Smooth muscle cell (in vitro differentiated cells): Measurements from ENCODE around the gene USP20. TPM values are rescaled to one million over a fixed set of nuclear protein-coding genes. Genes with fewer than 3 reads are reported as not detected.

Experiments
- DNase-seq: peaks from one replicate; lab custom pipeline; 2025; ENCODE audit not compliant: unreplicated experiment; lab: John Stamatoyannopoulos, UW
- H2AFZ ChIP-seq: fragments of 200-600 bp; sonication (generic); 2 replicates; pipeline ENCODE4 v1.6.0; 2016; ENCODE audit warnings: antibody characterized with exemption, low read depth, mild to moderate bottlenecking
- H3F3A ChIP-seq: fragments of 200-600 bp; sonication (generic); 2 replicates; pipeline ENCODE4 v1.6.0; 2017; ENCODE audit warnings: antibody characterized with exemption, low read depth
- H3K27ac ChIP-seq: fragments of 200-600 bp; sonication (generic); 2 replicates; pipeline ENCODE4 v1.5.1; 2016; ENCODE audit warnings: low read depth, mild to moderate bottlenecking
- H3K27me3 ChIP-seq: fragments of 200-600 bp; sonication (generic); 2 replicates; pipeline ENCODE4 v1.6.1; 2016; ENCODE audit warnings: low read depth, mild to moderate bottlenecking
- H3K36me3 ChIP-seq: fragments of 200-600 bp; sonication (generic); 2 replicates; pipeline ENCODE4 v1.5.1; 2016; ENCODE audit warnings: low read depth
- H3K4me1 ChIP-seq: fragments of 200-600 bp; sonication (generic); 2 replicates; pipeline ENCODE4 v1.5.1; 2016; ENCODE audit warnings: low read depth
- H3K4me2 ChIP-seq: fragments of 200-600 bp; sonication (generic); 2 replicates; pipeline ENCODE4 v1.6.0; 2016; ENCODE audit warnings: mild to moderate bottlenecking
- H3K4me3 ChIP-seq: fragments of 200-600 bp; sonication (generic); 2 replicates; pipeline ENCODE4 v1.5.1; 2016; ENCODE audit warnings: mild to moderate bottlenecking
- H3K79me2 ChIP-seq: fragments of 200-600 bp; sonication (generic); 2 replicates; pipeline ENCODE4 v1.6.0; 2016; ENCODE audit warnings: low read depth, mild to moderate bottlenecking
- H3K9ac ChIP-seq: fragments of 200-600 bp; sonication (generic); 2 replicates; pipeline ENCODE4 v1.6.0; 2016; ENCODE audit warnings: low read depth
- H3K9me3 ChIP-seq: fragments of 200-600 bp; sonication (generic); replicated peaks from 2 replicates; pipeline ENCODE4 v1.5.1; 2016; ENCODE audit warnings: low read depth
- H4K20me1 ChIP-seq: fragments of 200-600 bp; sonication (generic); 2 replicates; pipeline ENCODE4 v1.6.0; 2016; ENCODE audit warnings: low read depth
- WGBS: methylation state at CpG from one replicate; pipeline ENCODE4 v1.1.7; 2016; ENCODE audit warnings: low lambda C conversion rate; 5-methylcytosine and 5-hydroxymethylcytosine counted together
- polyA plus RNA-seq: library from polyadenylated mRNA; unstranded; fragments of >200 nt; fragmentation: Nextera tagmentation; extraction: Ambion mirVana; gene quantifications from 2 replicates; pipeline ENCODE4 v1.2.1, GENCODE V29; 2016
- total RNA-seq: library from RNA; depleted of rRNA; stranded (reverse); fragments of >200 nt; gene quantifications from 2 replicates; pipeline ENCODE4 v1.2.3, GENCODE V29; 2014
- TF ChIP-seq, protein P1 (sequence below): fragments of 200-600 bp; sonication (generic); IDR thresholded peaks from 2 replicates; pipeline ENCODE4 v1.5.1; 2017; ENCODE audit warnings: borderline replicate concordance, mild to moderate bottlenecking, antibody characterized with exemption; ENCODE audit not compliant: insufficient read depth, poor library complexity, severe bottlenecking

USP20 gene
- total and polyA plus RNA-seq, 2 experiments from 2014 or later, result 14.6 to 29.7 TPM

DNA sequence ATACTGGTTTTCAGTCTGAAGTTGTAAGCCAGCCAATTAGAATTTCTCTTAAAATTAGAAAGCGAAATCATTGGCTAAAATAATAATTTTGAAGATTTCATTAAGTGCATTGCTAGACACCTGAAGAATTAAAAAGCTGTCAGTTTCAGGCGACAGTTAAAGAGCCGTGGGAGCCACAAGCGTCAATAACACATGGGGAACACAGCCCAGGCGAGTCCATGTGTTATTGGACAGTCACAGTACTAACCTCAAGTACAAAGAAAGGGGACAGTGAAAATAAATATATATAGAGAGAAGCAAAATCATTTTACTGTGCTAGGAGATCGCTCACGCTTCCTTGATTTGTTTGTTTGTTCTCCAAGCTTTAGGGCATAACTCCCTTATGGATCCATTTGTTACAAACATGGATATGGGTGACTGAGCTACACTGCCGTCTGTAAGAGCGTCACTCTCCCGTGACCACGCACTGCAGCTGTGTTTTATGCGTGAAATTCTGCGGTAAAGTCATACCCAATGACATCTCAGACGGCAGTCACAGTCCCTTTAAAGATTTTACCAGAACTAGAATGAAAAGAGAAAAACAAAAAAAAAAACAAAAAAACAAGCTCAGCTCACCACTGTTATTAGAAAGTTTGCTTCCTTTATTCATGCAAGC is 83.2 kb downstream of the USP20 start:
- no peaks in the 10 kb centered on the region for H3K27me3 ChIP-seq
- H3F3A ChIP-seq, result no peaks in the 10 kb centered on the region
- H3K4me1 ChIP-seq, result no peaks in the 10 kb centered on the region
- no peak overlapping the region for H3K27ac ChIP-seq
- peaks cover 3% of the 10 kb centered on the region for H3K36me3 ChIP-seq
- no peak for DNase-seq
- H3K9ac ChIP-seq, result no peak overlapping the region
- H4K20me1 ChIP-seq, result no peaks in the 10 kb centered on the region
- H3K79me2 ChIP-seq, result no peaks in the 10 kb centered on the region
- TF ChIP-seq, protein P1, sequence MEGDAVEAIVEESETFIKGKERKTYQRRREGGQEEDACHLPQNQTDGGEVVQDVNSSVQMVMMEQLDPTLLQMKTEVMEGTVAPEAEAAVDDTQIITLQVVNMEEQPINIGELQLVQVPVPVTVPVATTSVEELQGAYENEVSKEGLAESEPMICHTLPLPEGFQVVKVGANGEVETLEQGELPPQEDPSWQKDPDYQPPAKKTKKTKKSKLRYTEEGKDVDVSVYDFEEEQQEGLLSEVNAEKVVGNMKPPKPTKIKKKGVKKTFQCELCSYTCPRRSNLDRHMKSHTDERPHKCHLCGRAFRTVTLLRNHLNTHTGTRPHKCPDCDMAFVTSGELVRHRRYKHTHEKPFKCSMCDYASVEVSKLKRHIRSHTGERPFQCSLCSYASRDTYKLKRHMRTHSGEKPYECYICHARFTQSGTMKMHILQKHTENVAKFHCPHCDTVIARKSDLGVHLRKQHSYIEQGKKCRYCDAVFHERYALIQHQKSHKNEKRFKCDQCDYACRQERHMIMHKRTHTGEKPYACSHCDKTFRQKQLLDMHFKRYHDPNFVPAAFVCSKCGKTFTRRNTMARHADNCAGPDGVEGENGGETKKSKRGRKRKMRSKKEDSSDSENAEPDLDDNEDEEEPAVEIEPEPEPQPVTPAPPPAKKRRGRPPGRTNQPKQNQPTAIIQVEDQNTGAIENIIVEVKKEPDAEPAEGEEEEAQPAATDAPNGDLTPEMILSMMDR, result no peak
- 97% methylated on average over 14 of the region's 14 CpGs for WGBS
- no peaks in the 10 kb centered on the region for H3K9me3 ChIP-seq
- no peak overlapping the region for H2AFZ ChIP-seq
- no peak overlapping the region for H3K4me2 ChIP-seq
- H3K4me3 ChIP-seq, result no peak overlapping the region

DNA sequence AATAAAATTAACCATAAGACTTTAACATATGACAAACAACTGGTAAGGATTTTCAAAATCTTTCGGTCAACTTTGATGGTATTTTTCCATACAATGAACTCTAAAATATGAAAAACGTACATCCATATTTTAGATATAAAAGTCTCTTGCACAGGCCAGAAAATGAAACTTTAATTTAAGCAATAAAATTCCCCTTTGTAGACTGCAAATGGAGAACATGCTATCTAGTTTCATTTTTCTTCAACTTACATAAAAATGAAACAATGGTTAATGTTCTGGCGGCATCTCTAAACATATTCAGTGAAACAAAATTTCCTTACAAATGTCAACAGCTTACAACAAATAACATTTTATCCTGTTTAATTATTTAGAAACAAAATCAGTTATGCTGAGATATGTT is 84.0 kb downstream of the USP20 start:
- TF ChIP-seq, protein P1, result no peak
- Histone ChIP-seq H3K9ac (no peak overlapping the region), H3K4me3 (no peak overlapping the region), H3F3A (no peaks in the 10 kb centered on the region), H3K27me3 (no peaks in the 10 kb centered on the region), H4K20me1 (no peaks in the 10 kb centered on the region), H3K79me2 (no peaks in the 10 kb centered on the region), H3K27ac (no peak overlapping the region), H2AFZ (no peak overlapping the region), H3K9me3 (no peaks in the 10 kb centered on the region), H3K4me1 (no peaks in the 10 kb centered on the region), H3K36me3 (peaks cover 3% of the 10 kb centered on the region), H3K4me2 (no peak overlapping the region)
- WGBS, result 64% methylated on average over 3 of the region's 3 CpGs
- no peak for DNase-seq

DNA sequence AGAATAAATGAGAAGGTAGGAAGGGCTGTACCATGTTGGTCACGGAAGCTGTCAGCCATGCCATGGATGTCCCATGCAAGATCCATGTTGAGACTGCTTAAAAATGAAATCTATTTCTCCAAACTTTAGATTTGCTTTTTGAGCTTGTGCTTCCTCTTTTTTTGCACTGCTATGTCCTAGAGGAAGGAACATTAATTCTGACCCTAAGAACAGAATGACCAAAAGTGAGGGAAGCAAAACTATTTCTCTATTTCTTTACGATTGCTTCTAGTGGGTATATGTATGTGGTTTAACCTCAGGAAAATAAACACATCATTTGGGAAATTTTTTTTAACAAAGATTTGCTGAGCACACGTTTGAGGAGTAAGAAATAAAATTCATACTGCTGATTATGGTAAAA is 84.6 kb downstream of the USP20 start:
- TF ChIP-seq, protein P1, result no peak
- Histone ChIP-seq H3K79me2 (no peaks in the 10 kb centered on the region), H2AFZ (no peak overlapping the region), H3K27ac (no peak overlapping the region), H3K4me1 (no peaks in the 10 kb centered on the region), H3K4me2 (no peak overlapping the region), H4K20me1 (no peaks in the 10 kb centered on the region), H3K4me3 (no peak overlapping the region), H3K27me3 (no peaks in the 10 kb centered on the region), H3K36me3 (peaks cover 3% of the 10 kb centered on the region), H3F3A (no peaks in the 10 kb centered on the region), H3K9me3 (no peaks in the 10 kb centered on the region), H3K9ac (no peak overlapping the region)
- WGBS, result 93% methylated on average over 3 of the region's 3 CpGs
- DNase-seq, result no peak

DNA sequence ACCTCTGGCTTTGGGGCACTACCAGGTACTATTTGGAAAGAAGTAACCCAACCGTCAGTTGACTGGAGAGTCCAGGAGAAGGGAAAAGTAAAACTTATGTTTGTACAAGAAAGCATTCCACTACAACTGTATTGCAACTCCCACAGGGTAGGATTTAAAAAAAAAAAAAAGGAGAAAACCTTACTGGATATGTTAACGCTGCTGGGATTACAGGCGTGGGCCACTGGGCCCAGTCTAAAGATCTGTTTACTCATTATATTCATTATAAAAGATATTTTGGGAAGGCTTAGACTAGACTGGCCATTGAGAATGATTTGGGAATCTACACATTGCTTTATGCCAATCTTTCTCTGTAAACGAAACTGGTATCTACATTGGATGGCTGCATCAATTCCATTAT is 86.6 kb downstream of the USP20 start:
- Histone ChIP-seq H3K79me2 (no peaks in the 10 kb centered on the region), H3K27ac (no peak overlapping the region), H3F3A (no peaks in the 10 kb centered on the region), H3K9ac (no peak overlapping the region), H3K4me1 (no peaks in the 10 kb centered on the region), H3K36me3 (peaks cover 4% of the 10 kb centered on the region), H3K4me2 (no peak overlapping the region), H2AFZ (no peak overlapping the region), H3K9me3 (no peaks in the 10 kb centered on the region), H4K20me1 (no peaks in the 10 kb centered on the region), H3K4me3 (no peak overlapping the region), H3K27me3 (no peaks in the 10 kb centered on the region)
- TF ChIP-seq, protein P1, result no peak
- 94% methylated on average over 4 of the region's 4 CpGs for WGBS
- DNase-seq, result no peak
